Testis (tissue), 3 donors: Measurements from ENCODE around the gene ROPN1B. TPM values are rescaled to one million over a fixed set of nuclear protein-coding genes. Genes with fewer than 3 reads are reported as not detected.

ENCODE experiments used
- DNase-seq: peaks from one replicate; pipeline ENCODE4 v3.0.0-alpha.2; 2019
- H3K27ac ChIP-seq, 2 donors: fragments of 200-600 bp; sonication (generic); one replicate each; pipeline ENCODE4 v1.5.1; 2019
- H3K27me3 ChIP-seq: fragments of 200-600 bp; sonication (generic); one replicate; pipeline ENCODE4 v1.5.1; 2019
- H3K36me3 ChIP-seq: fragments of 200-600 bp; sonication (generic); one replicate; pipeline ENCODE4 v1.5.1; 2017; ENCODE audit warnings: low read depth; ENCODE audit errors: missing control alignments
- H3K4me1 ChIP-seq: fragments of 200-600 bp; sonication (generic); one replicate; pipeline ENCODE4 v1.5.1; 2019
- H3K4me3 ChIP-seq, 2 donors: fragments of 200-600 bp; sonication (generic); one replicate each; pipeline ENCODE4 v1.5.1; 2017 to 2019
- H3K9me3 ChIP-seq: fragments of 200-600 bp; sonication (generic); one replicate; pipeline ENCODE4 v1.5.1; 2017
- CTCF ChIP-seq, 3 experiments: fragments of 450-650 bp in 2 of 3; fragments of 200-600 bp in 1 of 3; sonication (generic) in 1 of 3; IDR thresholded peaks; one replicate each; pipeline ENCODE4 v1.5.1; 2016 to 2019; ENCODE audit warnings: antibody characterized with exemption in 3 of 3, mild to moderate bottlenecking in 2 of 3, moderate library complexity in 1 of 3
- POLR2A ChIP-seq: fragments of 450-650 bp; IDR thresholded peaks from one replicate; pipeline ENCODE4 v1.6.1; 2017; ENCODE audit warnings: antibody characterized with exemption, mild to moderate bottlenecking, moderate library complexity
- WGBS, 2 donors: methylation state at CpG; one replicate each; pipeline ENCODE4 v1.1.5; 2018; 5-methylcytosine and 5-hydroxymethylcytosine counted together
- intact Hi-C: fragments of 100-400 bp; cut with DNase I; formaldehyde crosslinking; loops from one replicate; pipeline ENCODE4 v1.15.1; 2023; ENCODE audit warnings: low total_unique reads
- polyA plus RNA-seq: library from polyadenylated mRNA; stranded (reverse); fragments of 350-450 nt; fragmentation: Illumina TruSeq; extraction: RNeasy Lipid Tissue Mini Kit (QIAGEN cat#74804); gene quantifications from one replicate; pipeline ENCODE4 v1.2.3, GENCODE V29; 2014; ENCODE audit warnings: low read depth, low replicate concordance; ENCODE audit not compliant: insufficient read depth
- small RNA-seq, 2 donors: library from RNA; depleted of rRNA; stranded (forward); fragments of <200 nt; gene quantifications; one replicate each; pipeline ENCODE3, GENCODE V24; 2016
- total RNA-seq, 2 donors: library from RNA; depleted of rRNA; stranded (reverse); fragments of >200 nt; gene quantifications; one replicate each; pipeline ENCODE4 v1.2.3, GENCODE V29; 2016

ROPN1B gene
- total and polyA plus RNA-seq, 3 donors from 2014 or later = 123 to 534 (median 239) TPM

- DNase-seq = no peak
- Histone ChIP-seq H3K4me1 (no peaks in the 10 kb centered on the region), H3K9me3 (no peaks in the 10 kb centered on the region), H3K27me3 (no peaks in the 10 kb centered on the region), H3K27ac (no peak overlapping the region), H3K36me3 (no peaks in the 10 kb centered on the region), H3K4me3 (no peak overlapping the region)
- no peak for TF ChIP-seq CTCF (IDR thresholded peaks at IDR 0.05)
- no peak for TF ChIP-seq POLR2A
- 84% methylated on average over 9 of the region's 9 CpGs for WGBS, 2 donors
- intact Hi-C loops = no loop called here
These were observed 63.0 kb downstream of the ROPN1B start for GRCh38 chr3:126031981-126032471.

Small RNA genes within 50 kb of the gene (small RNA-seq; reads per million reads assigned to genes)
- gene AC092903.1 = 0.18 to 1.1 reads per million in 2 donors

Other genes starting within 250 kb of the ROPN1B start
- gene SLC41A3, start 114.9 kb downstream of the ROPN1B start, total RNA-seq = 100 to 1,000 TPM; 160 to 220 TPM
- 161 TPM for gene SLC41A3, start 114.9 kb downstream of the ROPN1B start, polyA plus RNA-seq
- gene ALDH1L1, start 211.4 kb downstream of the ROPN1B start, total RNA-seq = 10 to 100 TPM; 67.5 to 73.8 TPM
- 19.6 TPM for gene ALDH1L1, start 211.4 kb downstream of the ROPN1B start, polyA plus RNA-seq